HCT116 (cell line): ENCODE measurements around the gene LRP4. TPM values are rescaled to one million over a fixed set of nuclear protein-coding genes. Genes with fewer than 3 reads are reported as not detected.

Source experiments
- ATAC-seq: fragments of 200-7000 bp; cut with Tn5 transposase; 2 replicates; pipeline ENCODE4 v1.9.1; 2020; ENCODE audit warnings: mild to moderate bottlenecking, moderate library complexity
- BruUV-seq: library from RNA; stranded (reverse); fragments of 400-500 nt; replicated peaks from 2 replicates; lab custom pipeline; 2021; lab: Mats Ljungman, UMichigan
- CTCF ChIA-PET: fragments of 300-600 bp; sonication (Branson Sonifier 250); formaldehyde crosslinking; loops from one replicate; lab custom pipeline; 2021; ENCODE audit warnings: antibody characterized with exemption; lab: Charles Lee
- POLR2A ChIA-PET: fragments of 300-600, 350-600 bp; sonication (Branson Sonifier 250); formaldehyde crosslinking; loops from one replicate; lab custom pipeline; 2021; ENCODE audit warnings: antibody characterized with exemption; lab: Charles Lee
- RAD21 ChIA-PET, 2 experiments: fragments of 300-600 bp; sonication (Branson Sonifier 250); formaldehyde crosslinking; loops; one replicate each; lab custom pipeline; 2023; ENCODE audit warnings: low total read pairs in 2 of 2; ENCODE audit not compliant: uncharacterized antibody in 2 of 2, unreplicated experiment in 2 of 2, low non-redundant PET in 1 of 2; lab: Charles Lee
- DNase-seq: peaks from one replicate; pipeline ENCODE4 v3.0.0-alpha.2; 2010; ENCODE audit warnings: low read depth, low spot score
- H2AFZ ChIP-seq: fragments of 200-600 bp; shearing (Covaris generic), sonication (generic); 2 replicates; pipeline ENCODE4 v1.6.1; 2017; ENCODE audit warnings: low read depth, mixed run types, mixed read lengths, antibody characterized with exemption, low read length; ENCODE audit not compliant: poor library complexity, severe bottlenecking
- H3K27ac ChIP-seq: 2 replicates; pipeline ENCODE4 v1.5.1; 2012; ENCODE audit warnings: low read depth, low read length
- H3K27me3 ChIP-seq: fragments of 200-600 bp; sonication (generic); 2 replicates; pipeline ENCODE4 v1.6.1; 2016; ENCODE audit warnings: mixed run types, low read length, mixed read lengths; ENCODE audit not compliant: insufficient read depth
- H3K36me3 ChIP-seq, 2 experiments: fragments of 200-500 bp in 1 of 2; fragments of 200-600 bp in 1 of 2; sonication (Bioruptor generic) in 1 of 2; sonication (generic) in 1 of 2; 2 replicates each; pipeline versions ENCODE4 v1.5.1 to v1.6.1; 2014 to 2016; ENCODE audit warnings: low read length in 2 of 2, inconsistent platforms in 1 of 2, mixed read lengths in 1 of 2, mixed run types in 1 of 2; ENCODE audit not compliant: insufficient read depth in 2 of 2, control insufficient read depth in 1 of 2
- H3K4me1 ChIP-seq, 2 experiments: fragments of 200-600 bp in 1 of 2; sonication (generic) in 1 of 2; 2 replicates each; pipeline versions ENCODE4 v1.5.1 to v1.6.1; 2012 to 2017; ENCODE audit warnings: low read length in 2 of 2, inconsistent platforms in 1 of 2, mild to moderate bottlenecking in 1 of 2, mixed read lengths in 1 of 2, mixed run types in 1 of 2, moderate library complexity in 1 of 2; ENCODE audit not compliant: insufficient read depth in 2 of 2, control insufficient read depth in 1 of 2
- H3K4me2 ChIP-seq: fragments of 200-600 bp; sonication (generic); 2 replicates; pipeline ENCODE4 v1.6.1; 2017; ENCODE audit warnings: mixed run types, low read length, mixed read lengths
- H3K4me3 ChIP-seq, 2 experiments: fragments of 200-600 bp in 1 of 2; sonication (generic) in 1 of 2; replicated peaks in 1 of 2; 2 replicates each; pipeline ENCODE4 v1.5.1; 2011 to 2016; ENCODE audit warnings: low read length in 2 of 2, control low read depth in 1 of 2, low read depth in 1 of 2, mild to moderate bottlenecking in 1 of 2, mixed read lengths in 1 of 2, mixed run types in 1 of 2
- H3K79me2 ChIP-seq: fragments of 200-600 bp; sonication (generic); 2 replicates; pipeline ENCODE4 v1.6.1; 2017; ENCODE audit warnings: mild to moderate bottlenecking, mixed run types, low read length, moderate library complexity, mixed read lengths; ENCODE audit not compliant: insufficient read depth
- H3K9ac ChIP-seq: fragments of 200-600 bp; sonication (generic); 2 replicates; pipeline ENCODE4 v1.6.1; 2016; ENCODE audit warnings: low read length, mixed read lengths
- H3K9me2 ChIP-seq: fragments of 200-600 bp; sonication (generic), shearing (Covaris generic); 2 replicates; pipeline ENCODE4 v1.6.1; 2017; ENCODE audit warnings: mixed run types, mild to moderate bottlenecking, moderate library complexity; ENCODE audit not compliant: insufficient read depth
- H3K9me3 ChIP-seq, 2 experiments: fragments of 200-500 bp in 1 of 2; fragments of 200-600 bp in 1 of 2; sonication (Bioruptor generic) in 1 of 2; sonication (generic) in 1 of 2; 2 replicates each; pipeline ENCODE4 v1.6.1; 2014 to 2017; ENCODE audit warnings: low read length in 2 of 2, mixed read lengths in 2 of 2, inconsistent platforms in 1 of 2, low read depth in 1 of 2, mild to moderate bottlenecking in 1 of 2, mixed run types in 1 of 2, moderate library complexity in 1 of 2; ENCODE audit not compliant: control insufficient read depth in 1 of 2, insufficient read depth in 1 of 2
- H4K20me1 ChIP-seq: fragments of 200-600 bp; sonication (generic), shearing (Covaris generic); 2 replicates; pipeline ENCODE4 v1.6.1; 2017; ENCODE audit warnings: mixed run types, mild to moderate bottlenecking, moderate library complexity; ENCODE audit not compliant: insufficient read depth
- ATF3 ChIP-seq: IDR thresholded peaks from 2 replicates; pipeline ENCODE4 v1.6.1; 2012
- CBX3 ChIP-seq: IDR thresholded peaks from 2 replicates; pipeline ENCODE4 v1.6.1; 2012; ENCODE audit warnings: low read depth
- CEBPB ChIP-seq: IDR thresholded peaks from 2 replicates; pipeline ENCODE4 v1.6.1; 2012; ENCODE audit warnings: low read depth
- EGR1 ChIP-seq: IDR thresholded peaks from 2 replicates; pipeline ENCODE4 v1.6.1; 2012; ENCODE audit warnings: low read depth
- ELF1 ChIP-seq: IDR thresholded peaks from 2 replicates; pipeline ENCODE4 v1.6.1; 2012; ENCODE audit warnings: low read depth, borderline replicate concordance
- EZH2 ChIP-seq: fragments of 200-600 bp; sonication (generic); IDR thresholded peaks from 2 replicates; pipeline ENCODE4 v1.6.1; 2017; ENCODE audit warnings: antibody characterized with exemption, mixed run types
- EZH2phosphoT487 ChIP-seq: fragments of 200-600 bp; IDR thresholded peaks from 2 replicates; pipeline ENCODE4 v1.6.1; 2018; ENCODE audit warnings: antibody characterized with exemption, borderline replicate concordance
- FOSL1 ChIP-seq: IDR thresholded peaks from 2 replicates; pipeline ENCODE4 v1.6.1; 2012; ENCODE audit warnings: low read depth
- JUND ChIP-seq: IDR thresholded peaks from 2 replicates; pipeline ENCODE4 v1.6.1; 2012
- MAX ChIP-seq: IDR thresholded peaks from 2 replicates; pipeline ENCODE4 v1.6.1; 2012
- RAD21 ChIP-seq: IDR thresholded peaks from 2 replicates; pipeline ENCODE4 v1.6.1; 2012; ENCODE audit warnings: low read depth, mild to moderate bottlenecking
- REST ChIP-seq: IDR thresholded peaks from 2 replicates; pipeline ENCODE4 v1.6.1; 2012; ENCODE audit warnings: low read depth
- SP1 ChIP-seq: IDR thresholded peaks from 2 replicates; pipeline ENCODE4 v1.6.1; 2012; ENCODE audit warnings: low read depth
- SRF ChIP-seq: IDR thresholded peaks from 2 replicates; pipeline ENCODE4 v1.6.1; 2012; ENCODE audit warnings: low read depth
- TCF7L2 ChIP-seq: IDR thresholded peaks from 2 replicates; pipeline ENCODE4 v1.7.0; 2011; ENCODE audit warnings: borderline replicate concordance, inconsistent platforms; ENCODE audit not compliant: insufficient read depth, insufficient read length; ENCODE audit errors: extremely low read depth
- YY1 ChIP-seq: IDR thresholded peaks from 2 replicates; pipeline ENCODE4 v1.6.1; 2011; ENCODE audit warnings: low read length, low read depth, moderate library complexity, mild to moderate bottlenecking; ENCODE audit not compliant: insufficient replicate concordance; ENCODE audit errors: extremely low read depth
- ZBTB33 ChIP-seq: IDR thresholded peaks from 2 replicates; pipeline ENCODE4 v1.6.1; 2011; ENCODE audit warnings: mild to moderate bottlenecking, low read length, moderate library complexity; ENCODE audit not compliant: insufficient replicate concordance; ENCODE audit errors: extremely low read depth
- ZFX ChIP-seq: fragments of 450-650 bp; IDR thresholded peaks from 2 replicates; pipeline ENCODE4 v1.6.1; 2017
- ZNF274 ChIP-seq: fragments of 200-500 bp; sonication (Bioruptor generic); IDR thresholded peaks from 2 replicates; pipeline ENCODE4 v1.6.1; 2014; ENCODE audit warnings: mild to moderate bottlenecking, low read depth, low read length, inconsistent platforms
- intact Hi-C: fragments of 100-400 bp; cut with micrococcal nuclease; formaldehyde crosslinking; loops from 2 replicates; pipeline ENCODE4 v1.10.0; 2022
- total RNA-seq: library from RNA; stranded (reverse); gene quantifications from one replicate; pipeline ENCODE4 v1.2.1, GENCODE V29; 2021; ENCODE audit not compliant: unreplicated experiment

Gene LRP4
- total RNA-seq, 1 experiment from 2014 or later: 7.4 TPM

- H3K4me3 ChIP-seq: no peak overlapping the region
- POLR2A ChIA-PET: no interaction called here
- no peak for DNase-seq
Measured at GRCh38 chr11:46912526-46913150, 5.7 kb downstream of the LRP4 start.

More at GRCh38 chr11:46912526-46913150, 5.7 kb downstream of the LRP4 start:
- intact Hi-C loops: no loop called here
- Histone ChIP-seq H3K36me3 (no peaks in the 10 kb centered on the region), H2AFZ (no peak overlapping the region), H3K9me2 (no peaks in the 10 kb centered on the region), H3K9me3 (no peaks in the 10 kb centered on the region), H3K27ac (no peak overlapping the region), H3K79me2 (no peaks in the 10 kb centered on the region), H3K9ac (no peak overlapping the region), H3K4me2 (no peak overlapping the region), H4K20me1 (no peaks in the 10 kb centered on the region), H3K27me3 (no peaks in the 10 kb centered on the region), H3K4me1 (peaks cover 4 to 7% of the 10 kb centered on the region in 2 experiments; a peak in 1 of 4 replicates)
- ATAC-seq: no peak
- BruUV-seq: no TSS peak
- CTCF ChIA-PET: interaction anchor here (3.6 kb wide), 1 partner anchor 240 kb away, joined by 11 read pairs; no protein-coding TSS in a partner anchor
- no peak for TF ChIP-seq SP1
- TF ChIP-seq RAD21: no peak
- no peak for TF ChIP-seq REST
- no peak for TF ChIP-seq CBX3
- no peak for TF ChIP-seq EZH2
- no peak for TF ChIP-seq ZBTB33
- no peak for TF ChIP-seq FOSL1
- no peak for TF ChIP-seq SRF
- TF ChIP-seq ATF3: no peak
- TF ChIP-seq MAX: no peak
- no peak for TF ChIP-seq EZH2phosphoT487
- no peak for TF ChIP-seq ZFX
- no peak for TF ChIP-seq ELF1
- TF ChIP-seq CEBPB: no peak
- TF ChIP-seq ZNF274: no peak
- no peak for TF ChIP-seq YY1
- TF ChIP-seq TCF7L2: no peak
- no peak for TF ChIP-seq EGR1
- no peak for TF ChIP-seq JUND
- RAD21 ChIA-PET: no interaction called here
